OCI-LY7 (cell line): ENCODE measurements around the gene SPTSSA. TPM values are rescaled to one million over a fixed set of nuclear protein-coding genes. Genes with fewer than 3 reads are reported as not detected.

ENCODE experiments used
- BruUV-seq: library from RNA; stranded (reverse); fragments of 400-500 nt; replicated peaks from 2 replicates; lab custom pipeline; 2021; lab: Mats Ljungman, UMichigan
- CTCF ChIA-PET: fragments of 300-600 bp; sonication (Branson Sonifier 250); formaldehyde crosslinking; loops from one replicate; lab custom pipeline; 2022; ENCODE audit warnings: antibody characterized with exemption; ENCODE audit not compliant: unreplicated experiment; lab: Charles Lee
- POLR2A ChIA-PET: fragments of 300-600 bp; sonication (Branson Sonifier 250); formaldehyde crosslinking; loops from one replicate; lab custom pipeline; 2022; ENCODE audit warnings: antibody characterized with exemption; lab: Charles Lee
- DNase-seq: peaks from one replicate; pipeline ENCODE4 v3.0.0-alpha.2; 2015; ENCODE audit warnings: low spot score
- H2AFZ ChIP-seq: fragments of 200-600 bp; sonication (generic), shearing (Covaris generic); 2 replicates; pipeline ENCODE4 v1.6.1; 2014; ENCODE audit warnings: mild to moderate bottlenecking, antibody characterized with exemption, low read length, moderate library complexity
- H3K27ac ChIP-seq: fragments of 200-600 bp; sonication (generic); 2 replicates; pipeline ENCODE4 v1.5.1; 2014; ENCODE audit warnings: mixed run types, low read depth, mild to moderate bottlenecking, moderate library complexity, low read length, inconsistent platforms; ENCODE audit not compliant: poor library complexity, severe bottlenecking
- H3K36me3 ChIP-seq: fragments of 200-600 bp; sonication (generic); 2 replicates; pipeline ENCODE4 v1.6.1; 2014; ENCODE audit warnings: mild to moderate bottlenecking, antibody characterized with exemption, low read length, moderate library complexity, mixed read lengths; ENCODE audit not compliant: insufficient read depth
- H3K4me1 ChIP-seq: fragments of 200-600 bp; sonication (generic); 2 replicates; pipeline ENCODE4 v1.5.1; 2014; ENCODE audit warnings: mild to moderate bottlenecking, low read length; ENCODE audit not compliant: insufficient read depth, poor library complexity, severe bottlenecking
- H3K4me2 ChIP-seq: fragments of 200-600 bp; sonication (generic); 2 replicates; pipeline ENCODE4 v1.6.1; 2014; ENCODE audit warnings: mild to moderate bottlenecking, low read length
- H3K4me3 ChIP-seq: fragments of 200-600 bp; sonication (generic); 2 replicates; pipeline ENCODE4 v1.5.1; 2014; ENCODE audit warnings: mild to moderate bottlenecking, low read depth, low read length; ENCODE audit not compliant: poor library complexity, severe bottlenecking
- H3K79me2 ChIP-seq: fragments of 200-600 bp; sonication (generic); 2 replicates; pipeline ENCODE4 v1.6.1; 2016; ENCODE audit warnings: low read depth, mild to moderate bottlenecking, low read length, moderate library complexity, mixed read lengths; ENCODE audit not compliant: insufficient read depth
- H3K9me2 ChIP-seq: fragments of 200-600 bp; sonication (generic); 2 replicates; pipeline ENCODE4 v1.6.1; 2016; ENCODE audit warnings: mild to moderate bottlenecking, low read length, mixed read lengths; ENCODE audit not compliant: insufficient read depth
- H3K9me3 ChIP-seq: fragments of 200-600 bp; sonication (generic); 2 replicates; pipeline ENCODE4 v1.6.1; 2014; ENCODE audit warnings: mild to moderate bottlenecking, mixed run types, low read length, mixed read lengths
- H4K20me1 ChIP-seq: fragments of 200-600 bp; sonication (generic); 2 replicates; pipeline ENCODE4 v1.6.1; 2014; ENCODE audit warnings: mild to moderate bottlenecking, antibody characterized with exemption, low read length, moderate library complexity, mixed read lengths; ENCODE audit not compliant: insufficient read depth
- EZH2phosphoT487 ChIP-seq: fragments of 200-600 bp; sonication (generic); IDR thresholded peaks from 2 replicates; pipeline ENCODE4 v1.6.1; 2018; ENCODE audit warnings: low read depth, borderline replicate concordance, mild to moderate bottlenecking, mixed run types, antibody characterized with exemption, low read length, moderate library complexity, mixed read lengths
- intact Hi-C: fragments of 100-400 bp; cut with micrococcal nuclease; formaldehyde crosslinking; loops from one replicate; pipeline ENCODE4 v1.10.0; 2022; ENCODE audit not compliant: unreplicated experiment
- total RNA-seq, 2 experiments: library from RNA; depleted of rRNA in 1 of 2; stranded (reverse); fragments of >200 nt in 1 of 2; shearing (Covaris generic) in 1 of 2; gene quantifications; 2 replicates each; pipeline ENCODE4 v1.2.3, GENCODE V29; 2014 to 2022
- TF ChIP-seq, protein P1 (sequence below): fragments of 200-600 bp; sonication (generic); conservative IDR thresholded peaks from 2 replicates; pipeline ENCODE4 v1.5.1; 2014; ENCODE audit warnings: mild to moderate bottlenecking, antibody characterized with exemption, low read length, moderate library complexity, mixed read lengths

The SPTSSA gene
- total RNA-seq, 2 experiments from 2014 or later: 8.7 to 19.0 TPM

DNA sequence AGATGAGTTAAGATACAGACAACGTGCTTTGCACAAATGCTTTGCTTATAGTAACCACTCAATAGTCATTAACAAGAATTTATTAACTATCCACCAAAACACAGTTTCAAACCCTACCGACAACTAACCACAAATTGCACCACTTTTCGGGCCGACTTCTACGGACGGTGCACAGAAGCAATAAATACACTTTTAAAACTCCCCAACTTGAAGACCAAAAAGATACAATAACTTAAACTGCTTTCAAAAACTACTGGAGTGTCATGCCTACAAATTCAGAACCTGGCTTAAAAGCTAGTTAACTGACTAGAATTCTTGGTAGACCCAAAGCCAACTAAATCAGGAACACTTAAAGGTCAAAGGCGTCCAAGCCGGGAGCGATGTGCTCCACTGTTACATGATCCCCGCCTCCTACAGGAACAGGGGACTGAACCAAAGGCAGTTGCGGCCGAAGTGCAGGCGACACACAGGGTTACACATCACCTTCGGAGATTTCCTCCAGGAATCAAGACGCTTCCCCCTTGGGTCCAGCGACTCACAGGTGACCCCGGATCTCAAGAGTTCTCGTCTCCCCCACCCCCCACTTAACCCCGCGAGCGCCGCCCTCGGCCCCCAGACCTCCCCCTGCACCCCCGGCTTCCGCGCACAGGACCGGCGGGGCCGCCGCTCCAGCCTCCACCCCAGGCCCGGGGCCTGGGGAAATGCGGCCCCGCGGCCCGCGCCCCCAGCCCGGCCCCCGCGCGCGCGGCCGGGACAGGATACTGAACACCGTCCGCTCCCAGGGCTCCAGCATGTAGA is 507 bp downstream of the SPTSSA start:
- Histone ChIP-seq H3K79me2 (peaks cover 35% of the 10 kb centered on the region), H3K27ac (peak overlapping the region; percentile 54), H3K9me3 (no peaks in the 10 kb centered on the region), H3K36me3 (peaks cover 8% of the 10 kb centered on the region), H3K9me2 (no peaks in the 10 kb centered on the region), H3K4me3 (peak overlapping the region; percentile 75), H2AFZ (peak overlapping the region; percentile 19; the same call in 1 of the 2 replicates), H4K20me1 (peaks cover 18% of the 10 kb centered on the region), H3K4me1 (peaks cover 25% of the 10 kb centered on the region), H3K4me2 (peak overlapping the region; percentile 80)
- no peak for TF ChIP-seq EZH2phosphoT487
- TF ChIP-seq, protein P1, sequence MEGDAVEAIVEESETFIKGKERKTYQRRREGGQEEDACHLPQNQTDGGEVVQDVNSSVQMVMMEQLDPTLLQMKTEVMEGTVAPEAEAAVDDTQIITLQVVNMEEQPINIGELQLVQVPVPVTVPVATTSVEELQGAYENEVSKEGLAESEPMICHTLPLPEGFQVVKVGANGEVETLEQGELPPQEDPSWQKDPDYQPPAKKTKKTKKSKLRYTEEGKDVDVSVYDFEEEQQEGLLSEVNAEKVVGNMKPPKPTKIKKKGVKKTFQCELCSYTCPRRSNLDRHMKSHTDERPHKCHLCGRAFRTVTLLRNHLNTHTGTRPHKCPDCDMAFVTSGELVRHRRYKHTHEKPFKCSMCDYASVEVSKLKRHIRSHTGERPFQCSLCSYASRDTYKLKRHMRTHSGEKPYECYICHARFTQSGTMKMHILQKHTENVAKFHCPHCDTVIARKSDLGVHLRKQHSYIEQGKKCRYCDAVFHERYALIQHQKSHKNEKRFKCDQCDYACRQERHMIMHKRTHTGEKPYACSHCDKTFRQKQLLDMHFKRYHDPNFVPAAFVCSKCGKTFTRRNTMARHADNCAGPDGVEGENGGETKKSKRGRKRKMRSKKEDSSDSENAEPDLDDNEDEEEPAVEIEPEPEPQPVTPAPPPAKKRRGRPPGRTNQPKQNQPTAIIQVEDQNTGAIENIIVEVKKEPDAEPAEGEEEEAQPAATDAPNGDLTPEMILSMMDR: no peak
- intact Hi-C loops: loop anchor here (5.0 kb wide), 1 partner anchor 76 kb away; the partner anchor contains the start of gene EAPP
- BruUV-seq: TSS peak; percentile 79
- peak; percentile 11 for DNase-seq
- POLR2A ChIA-PET: interaction anchor here (0.6 to 0.9 kb wide), 2 partner anchors 9 to 93 kb away, joined by 3 to 4 read pairs; no protein-coding TSS in a partner anchor
- CTCF ChIA-PET: no interaction called here

DNA sequence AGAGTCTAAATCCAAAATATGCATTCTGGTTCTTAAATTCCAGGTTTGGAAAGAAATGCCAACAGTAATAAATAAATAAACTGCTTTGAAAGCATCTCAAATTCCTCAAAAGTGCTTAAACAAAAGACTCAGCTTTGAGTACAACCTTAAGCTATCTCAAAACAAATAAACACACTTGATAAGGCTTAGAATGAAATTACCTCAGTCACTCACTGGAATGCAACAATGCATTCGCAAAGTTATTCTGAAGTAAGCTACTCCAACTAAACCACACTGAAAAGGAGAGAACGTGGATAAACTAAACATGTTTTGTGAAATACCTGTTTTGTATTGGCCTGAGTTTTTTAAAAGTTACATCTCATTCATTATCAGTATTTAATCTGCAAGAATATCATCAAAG is 1.2 kb downstream of the SPTSSA start:
- no peak for TF ChIP-seq EZH2phosphoT487
- TF ChIP-seq, protein P1: no peak
- Histone ChIP-seq H2AFZ (no peak overlapping the region), H3K9me3 (no peaks in the 10 kb centered on the region), H3K4me1 (peaks cover 25% of the 10 kb centered on the region), H4K20me1 (peaks cover 18% of the 10 kb centered on the region), H3K9me2 (no peaks in the 10 kb centered on the region), H3K27ac (no peak overlapping the region), H3K36me3 (peaks cover 12% of the 10 kb centered on the region), H3K79me2 (peaks cover 35% of the 10 kb centered on the region), H3K4me3 (peak overlapping the region; percentile 75), H3K4me2 (peak overlapping the region; percentile 80)
- BruUV-seq: no TSS peak
- DNase-seq: no peak
- intact Hi-C loops: loop anchor here (5.0 kb wide), 1 partner anchor 76 kb away; the partner anchor contains the start of gene EAPP
- ChIA-PET CTCF (no interaction called here), POLR2A (interaction anchor here (0.9 kb wide), 1 partner anchor 94 kb away, joined by 4 read pairs; no protein-coding TSS in a partner anchor)
